ENCODE data around the gene HS3ST3B1.

HS3ST3B1 gene

GRCh38 chr17:14297161-14297851 lies 3.6 kb upstream of the HS3ST3B1 start:
- TF ChIP-seq CTCF (IDR thresholded peaks at IDR 0.05; ENCODE audit: insufficient read depth, low read length) (no peak), SPI1 (IDR thresholded peaks at IDR 0.05; ENCODE audit: borderline replicate concordance, low read depth) (no peak), POLR2AphosphoS5 (IDR thresholded peaks at IDR 0.05; ENCODE audit: low read depth) (no peak), GABPA (IDR thresholded peaks at IDR 0.05; ENCODE audit: low read depth) (no peak)
- TF ChIP-seq, protein P1, sequence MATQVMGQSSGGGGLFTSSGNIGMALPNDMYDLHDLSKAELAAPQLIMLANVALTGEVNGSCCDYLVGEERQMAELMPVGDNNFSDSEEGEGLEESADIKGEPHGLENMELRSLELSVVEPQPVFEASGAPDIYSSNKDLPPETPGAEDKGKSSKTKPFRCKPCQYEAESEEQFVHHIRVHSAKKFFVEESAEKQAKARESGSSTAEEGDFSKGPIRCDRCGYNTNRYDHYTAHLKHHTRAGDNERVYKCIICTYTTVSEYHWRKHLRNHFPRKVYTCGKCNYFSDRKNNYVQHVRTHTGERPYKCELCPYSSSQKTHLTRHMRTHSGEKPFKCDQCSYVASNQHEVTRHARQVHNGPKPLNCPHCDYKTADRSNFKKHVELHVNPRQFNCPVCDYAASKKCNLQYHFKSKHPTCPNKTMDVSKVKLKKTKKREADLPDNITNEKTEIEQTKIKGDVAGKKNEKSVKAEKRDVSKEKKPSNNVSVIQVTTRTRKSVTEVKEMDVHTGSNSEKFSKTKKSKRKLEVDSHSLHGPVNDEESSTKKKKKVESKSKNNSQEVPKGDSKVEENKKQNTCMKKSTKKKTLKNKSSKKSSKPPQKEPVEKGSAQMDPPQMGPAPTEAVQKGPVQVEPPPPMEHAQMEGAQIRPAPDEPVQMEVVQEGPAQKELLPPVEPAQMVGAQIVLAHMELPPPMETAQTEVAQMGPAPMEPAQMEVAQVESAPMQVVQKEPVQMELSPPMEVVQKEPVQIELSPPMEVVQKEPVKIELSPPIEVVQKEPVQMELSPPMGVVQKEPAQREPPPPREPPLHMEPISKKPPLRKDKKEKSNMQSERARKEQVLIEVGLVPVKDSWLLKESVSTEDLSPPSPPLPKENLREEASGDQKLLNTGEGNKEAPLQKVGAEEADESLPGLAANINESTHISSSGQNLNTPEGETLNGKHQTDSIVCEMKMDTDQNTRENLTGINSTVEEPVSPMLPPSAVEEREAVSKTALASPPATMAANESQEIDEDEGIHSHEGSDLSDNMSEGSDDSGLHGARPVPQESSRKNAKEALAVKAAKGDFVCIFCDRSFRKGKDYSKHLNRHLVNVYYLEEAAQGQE (IDR thresholded peaks at IDR 0.05; ENCODE audit: insufficient replicate concordance, low read depth): no peak
- Histone ChIP-seq H3K27ac (replicated peaks) (no peak overlapping the region), H3K27me3 (ENCODE audit: insufficient read depth, poor library complexity, severe bottlenecking) (no peaks in the 10 kb centered on the region), H3K4me3 (replicated peaks; ENCODE audit: insufficient read depth, low read length) (peak overlapping the region; percentile 42)
- peak; percentile 21 to 37 for DNase-seq (ENCODE audit: low read depth in 1 of 2, low spot score in 1 of 2)

GRCh38 chr17:14298221-14298946 lies 2.5 kb upstream of the HS3ST3B1 start:
- H3K27ac ChIP-seq (replicated peaks): no peak overlapping the region
- TF ChIP-seq POLR2AphosphoS5 (IDR thresholded peaks at IDR 0.05; ENCODE audit: low read depth): no peak
- no peak for TF ChIP-seq CTCF (IDR thresholded peaks at IDR 0.05; ENCODE audit: insufficient read depth, low read length)
- TF ChIP-seq SPI1 (IDR thresholded peaks at IDR 0.05; ENCODE audit: borderline replicate concordance, low read depth): no peak
- TF ChIP-seq, protein P1 (IDR thresholded peaks at IDR 0.05; ENCODE audit: insufficient replicate concordance, low read depth): no peak
- TF ChIP-seq GABPA (IDR thresholded peaks at IDR 0.05; ENCODE audit: low read depth): no peak
- DNase-seq (ENCODE audit: low read depth in 1 of 2, low spot score in 1 of 2): no peak
- H3K4me3 ChIP-seq (replicated peaks; ENCODE audit: insufficient read depth, low read length): no peak overlapping the region
- no peaks in the 10 kb centered on the region for H3K27me3 ChIP-seq (ENCODE audit: insufficient read depth, poor library complexity, severe bottlenecking)

GRCh38 chr17:14298947-14299279 lies 2.0 kb upstream of the HS3ST3B1 start:
- no peaks in the 10 kb centered on the region for H3K27me3 ChIP-seq (ENCODE audit: insufficient read depth, poor library complexity, severe bottlenecking)

More at GRCh38 chr17:14298947-14299279, 2.0 kb upstream of the HS3ST3B1 start:
- no peak for DNase-seq (ENCODE audit: low read depth in 1 of 2, low spot score in 1 of 2)
- TF ChIP-seq, protein P1 (IDR thresholded peaks at IDR 0.05; ENCODE audit: insufficient replicate concordance, low read depth): no peak
- H3K27ac ChIP-seq (replicated peaks): no peak overlapping the region
- no peak overlapping the region for H3K4me3 ChIP-seq (replicated peaks; ENCODE audit: insufficient read depth, low read length)

Measured in HL-60 (cell line).